HAP-1 (cell line): ENCODE data around the gene HOTAIR.

ENCODE experiments used
- DNase-seq, 2 experiments: peaks; one replicate each; pipeline ENCODE4 v3.0.0-alpha.2; 2016 to 2020; ENCODE audit warnings: low spot score in 2 of 2
- H3K27me3 ChIP-seq: fragments of 250-450 bp; sonication (Bioruptor Pico); 2 replicates; pipeline ENCODE4 v1.5.1; 2020; ENCODE audit warnings: low read depth, mild to moderate bottlenecking, moderate library complexity
- H3K36me3 ChIP-seq: fragments of 250-450 bp; sonication (Bioruptor Pico); replicated peaks from 2 replicates; pipeline ENCODE4 v1.5.1; 2020; ENCODE audit warnings: mild to moderate bottlenecking
- H3K4me1 ChIP-seq: fragments of 250-450 bp; sonication (Bioruptor Pico); 2 replicates; pipeline ENCODE4 v1.5.1; 2020; ENCODE audit warnings: mild to moderate bottlenecking
- H3K4me3 ChIP-seq: fragments of 250-450 bp; sonication (Bioruptor Pico); 2 replicates; pipeline ENCODE4 v1.5.1; 2020; ENCODE audit warnings: mild to moderate bottlenecking, moderate library complexity
- H3K9me3 ChIP-seq: fragments of 250-450 bp; sonication (Bioruptor Pico); 2 replicates; pipeline ENCODE4 v1.5.1; 2020; ENCODE audit warnings: mild to moderate bottlenecking, moderate library complexity
- in situ Hi-C: fragments of 300-500 bp; cut with MboI; formaldehyde crosslinking; loops from 3 replicates; pipeline ENCODE4 v1.14.3; 2020; ENCODE audit warnings: low sequenced_read_pairs, inconsistent platforms, mixed read lengths

The HOTAIR gene

GRCh38 chr12:54016051-54016450 is 41.3 kb upstream of the HOTAIR start:
- H3K9me3 ChIP-seq = no peaks in the 10 kb centered on the region
- H3K4me3 ChIP-seq = peak overlapping the region; percentile 60
- no peak for DNase-seq
- in situ Hi-C loops = no loop called here
- H3K27me3 ChIP-seq = no peaks in the 10 kb centered on the region
- H3K36me3 ChIP-seq = no peaks in the 10 kb centered on the region
- peaks cover 22% of the 10 kb centered on the region for H3K4me1 ChIP-seq

GRCh38 chr12:54015018-54015931 is 40.5 kb upstream of the HOTAIR start:
- Histone ChIP-seq H3K27me3 (no peaks in the 10 kb centered on the region), H3K4me3 (no peak overlapping the region)
- in situ Hi-C loops = no loop called here

GRCh38 chr12:54014377-54015017 is 39.7 kb upstream of the HOTAIR start:
- in situ Hi-C loops = no loop called here
- Histone ChIP-seq H3K36me3 (no peaks in the 10 kb centered on the region), H3K4me1 (peaks cover 27% of the 10 kb centered on the region), H3K9me3 (no peaks in the 10 kb centered on the region), H3K4me3 (no peak overlapping the region), H3K27me3 (no peaks in the 10 kb centered on the region)
- no peak for DNase-seq

More at GRCh38 chr12:54015018-54015931, 40.5 kb upstream of the HOTAIR start:
- H3K4me1 ChIP-seq = peaks cover 23% of the 10 kb centered on the region
- no peak for DNase-seq
- no peaks in the 10 kb centered on the region for H3K9me3 ChIP-seq
- H3K36me3 ChIP-seq = no peaks in the 10 kb centered on the region

- Histone ChIP-seq H3K4me1 (peaks cover 20% of the 10 kb centered on the region), H3K4me3 (no peak overlapping the region), H3K27me3 (no peaks in the 10 kb centered on the region), H3K36me3 (no peaks in the 10 kb centered on the region), H3K9me3 (no peaks in the 10 kb centered on the region)
- in situ Hi-C loops = no loop called here
- no peak for DNase-seq
These were observed 38.1 kb upstream of the HOTAIR start for GRCh38 chr12:54012631-54013409.

GRCh38 chr12:54011665-54012532 is 37.1 kb upstream of the HOTAIR start:
- no peak for DNase-seq
- Histone ChIP-seq H3K36me3 (no peaks in the 10 kb centered on the region), H3K27me3 (no peaks in the 10 kb centered on the region), H3K9me3 (no peaks in the 10 kb centered on the region), H3K4me3 (no peak overlapping the region), H3K4me1 (peaks cover 20% of the 10 kb centered on the region)
- in situ Hi-C loops = no loop called here

- DNase-seq = no peak
- no peaks in the 10 kb centered on the region for H3K36me3 ChIP-seq
- H3K4me3 ChIP-seq = peak overlapping the region; percentile 45
- no peaks in the 10 kb centered on the region for H3K27me3 ChIP-seq
- peaks cover 23% of the 10 kb centered on the region for H3K4me1 ChIP-seq
- in situ Hi-C loops = no loop called here
- no peaks in the 10 kb centered on the region for H3K9me3 ChIP-seq
These were observed 36.4 kb upstream of the HOTAIR start for GRCh38 chr12:54010972-54011664.

GRCh38 chr12:54010053-54010971 is 35.6 kb upstream of the HOTAIR start:
- in situ Hi-C loops = no loop called here
- no peaks in the 10 kb centered on the region for H3K27me3 ChIP-seq
- H3K36me3 ChIP-seq = no peaks in the 10 kb centered on the region
- H3K4me1 ChIP-seq = peaks cover 19% of the 10 kb centered on the region
- peak overlapping the region; percentile 45 for H3K4me3 ChIP-seq
- no peak for DNase-seq
- H3K9me3 ChIP-seq = no peaks in the 10 kb centered on the region

GRCh38 chr12:54009171-54010052 is 34.7 kb upstream of the HOTAIR start:
- Histone ChIP-seq H3K4me3 (peak overlapping the region; percentile 45), H3K4me1 (peaks cover 21% of the 10 kb centered on the region), H3K27me3 (no peaks in the 10 kb centered on the region), H3K36me3 (no peaks in the 10 kb centered on the region), H3K9me3 (no peaks in the 10 kb centered on the region)
- DNase-seq = peak in 1 of 2 experiments; percentile 52
- in situ Hi-C loops = loop anchor here (5.0 kb wide), 1 partner anchor 193 kb away; no protein-coding TSS in a partner anchor

- H3K4me1 ChIP-seq = peaks cover 21% of the 10 kb centered on the region
- in situ Hi-C loops = loop anchor here (5.0 kb wide), 1 partner anchor 194 kb away; no protein-coding TSS in a partner anchor
- H3K4me3 ChIP-seq = no peak overlapping the region
- H3K27me3 ChIP-seq = no peaks in the 10 kb centered on the region
- H3K9me3 ChIP-seq = no peaks in the 10 kb centered on the region
- DNase-seq = no peak
- H3K36me3 ChIP-seq = no peaks in the 10 kb centered on the region
These were observed 33.5 kb upstream of the HOTAIR start for GRCh38 chr12:54008260-54008552.

GRCh38 chr12:54007538-54008259 is 32.9 kb upstream of the HOTAIR start:
- in situ Hi-C loops = loop anchor here (5.0 kb wide), 1 partner anchor 195 kb away; no protein-coding TSS in a partner anchor
- H3K36me3 ChIP-seq = no peaks in the 10 kb centered on the region
- peaks cover 21% of the 10 kb centered on the region for H3K4me1 ChIP-seq
- no peaks in the 10 kb centered on the region for H3K9me3 ChIP-seq
- no peak for DNase-seq
- no peaks in the 10 kb centered on the region for H3K27me3 ChIP-seq
- H3K4me3 ChIP-seq = no peak overlapping the region
